AML-193 (cell line): Measurements from ENCODE around the gene LRRC49.
A peak's percentile ranks its signal among the peaks of the same experiment; 100 is the strongest.
"Not testable (repeated sequence)": the region's sequence is repeated elsewhere in the genome, so short reads cannot be mapped to it uniquely, and the experiment has no call there.

Experiments used
- DNase-seq, 2 experiments: peaks; one replicate each; lab custom pipeline; 2025; lab: John Stamatoyannopoulos, UW

LRRC49 gene

DNA sequence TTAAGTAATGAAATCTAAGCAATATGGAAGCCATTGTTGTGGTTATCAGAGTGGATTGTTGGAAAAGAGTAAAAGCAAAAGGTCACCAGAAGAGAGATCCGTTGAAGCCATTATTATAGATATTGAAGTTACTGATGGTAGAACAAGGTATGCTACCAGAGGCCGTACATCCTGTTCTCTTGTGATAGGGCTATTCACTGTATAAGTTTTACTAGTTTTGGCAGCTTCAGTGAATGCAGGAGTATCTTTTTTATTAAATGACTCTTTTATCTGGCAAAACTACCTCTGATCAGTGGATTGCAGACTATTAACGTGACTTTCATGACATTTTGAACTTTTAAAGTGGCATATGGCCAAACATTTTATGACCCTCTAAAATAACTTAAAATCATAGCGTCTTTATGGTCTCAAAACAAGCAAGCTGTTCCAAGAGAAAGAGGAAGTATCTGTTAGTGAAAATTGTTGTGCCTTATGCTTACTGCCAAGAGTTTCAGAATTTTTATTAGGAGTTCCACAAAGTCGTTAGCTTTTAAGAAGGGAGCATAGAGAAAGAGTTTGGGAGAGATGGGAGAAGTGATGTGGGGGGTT lies 102.9 kb downstream of the LRRC49 start:
- DNase-seq, result no peak

DNA sequence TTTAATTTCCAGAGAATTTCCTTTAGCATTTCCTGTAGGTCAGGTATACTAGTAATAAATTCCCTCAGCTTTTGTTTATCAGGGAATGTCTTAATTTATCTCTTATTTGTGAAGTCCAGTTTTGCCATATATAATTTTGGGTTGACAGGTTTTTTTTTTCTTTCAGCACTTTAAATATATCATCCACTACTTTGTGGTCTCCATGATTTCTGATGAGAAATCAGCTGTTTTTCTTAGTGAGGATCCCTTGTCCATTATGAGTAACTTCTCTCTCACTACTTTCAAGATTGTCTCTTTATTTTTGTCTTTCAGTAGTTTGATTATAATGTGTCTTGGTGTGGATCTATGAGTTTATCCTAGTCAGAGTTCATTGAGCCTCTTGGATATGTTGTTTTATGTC lies 105.7 kb downstream of the LRRC49 start:
- no peak for DNase-seq

DNA sequence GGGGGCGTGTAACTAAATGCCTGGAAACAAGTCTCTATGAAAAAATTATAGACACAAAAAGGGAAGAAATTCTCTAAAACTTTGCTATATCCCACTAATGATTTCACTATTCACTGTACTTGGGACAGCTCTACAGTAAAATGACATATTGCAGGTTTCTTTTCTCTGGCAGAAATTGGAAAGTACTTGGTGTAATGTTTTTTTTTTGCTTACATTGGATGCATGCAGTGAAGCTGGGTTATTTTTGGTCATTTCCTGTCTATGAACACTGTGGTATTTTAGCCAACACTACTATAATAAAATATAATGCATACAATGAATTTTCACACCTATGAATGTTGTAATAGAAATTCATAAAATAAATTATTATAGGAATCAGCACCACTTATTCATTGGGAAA lies 109.7 kb downstream of the LRRC49 start:
- DNase-seq, result no peak

DNA sequence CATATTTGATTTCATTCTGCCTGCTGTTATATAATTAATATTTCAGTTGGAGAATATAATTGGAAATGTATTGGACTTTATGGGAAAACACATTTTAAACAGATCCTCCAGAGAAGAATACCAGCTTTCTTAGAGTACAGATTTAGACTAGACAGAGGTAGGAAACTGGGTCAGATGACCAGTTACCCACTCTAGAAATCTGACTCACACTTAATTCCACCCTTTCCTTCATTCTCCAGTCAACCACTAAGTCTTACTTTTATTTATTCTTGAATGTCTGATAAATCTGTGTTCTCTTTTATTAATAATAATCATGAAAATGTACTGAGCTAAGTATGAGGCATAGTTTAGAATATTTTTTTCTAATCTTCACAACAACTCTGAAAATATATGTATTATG lies 110.7 kb downstream of the LRRC49 start:
- no peak for DNase-seq

DNA sequence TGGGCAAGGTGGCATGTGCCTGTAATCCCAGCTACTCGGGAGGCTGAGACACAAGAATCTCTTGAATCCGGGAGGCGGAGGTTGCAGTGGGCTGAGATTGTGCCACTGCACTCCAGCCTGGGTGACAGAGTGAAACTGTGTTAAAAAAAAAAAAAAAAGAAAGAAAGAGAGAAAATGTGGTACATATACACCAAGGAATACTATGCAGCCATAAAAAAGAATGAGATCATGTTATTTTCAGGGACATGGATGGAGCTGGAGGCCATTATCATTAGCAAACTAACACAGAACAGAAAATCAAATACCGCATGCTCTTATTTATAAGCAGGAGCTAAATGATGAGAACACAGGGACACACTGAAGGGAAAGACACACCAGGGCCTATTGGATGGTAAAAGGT lies 111.9 kb downstream of the LRRC49 start:
- not testable (repeated sequence) for DNase-seq

DNA sequence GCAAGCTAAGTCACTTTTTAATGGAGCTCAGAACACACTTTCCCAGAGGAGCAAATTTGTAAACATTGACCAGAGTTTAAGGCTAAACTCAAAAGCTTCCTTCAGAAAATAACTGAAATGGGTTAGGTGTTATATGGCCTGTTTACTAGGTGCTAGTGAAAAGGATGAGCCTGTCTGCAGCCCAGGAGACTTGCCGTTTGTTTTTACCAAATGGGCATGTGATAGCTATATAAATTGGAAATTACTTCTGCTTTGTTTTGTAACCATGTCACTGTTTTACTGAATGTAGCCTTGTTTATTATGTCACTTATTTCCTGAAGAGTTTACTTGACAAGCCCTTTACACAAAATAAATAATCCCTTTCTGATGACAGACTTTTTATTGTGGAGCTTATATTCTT lies 113.3 kb downstream of the LRRC49 start:
- no peak for DNase-seq

DNA sequence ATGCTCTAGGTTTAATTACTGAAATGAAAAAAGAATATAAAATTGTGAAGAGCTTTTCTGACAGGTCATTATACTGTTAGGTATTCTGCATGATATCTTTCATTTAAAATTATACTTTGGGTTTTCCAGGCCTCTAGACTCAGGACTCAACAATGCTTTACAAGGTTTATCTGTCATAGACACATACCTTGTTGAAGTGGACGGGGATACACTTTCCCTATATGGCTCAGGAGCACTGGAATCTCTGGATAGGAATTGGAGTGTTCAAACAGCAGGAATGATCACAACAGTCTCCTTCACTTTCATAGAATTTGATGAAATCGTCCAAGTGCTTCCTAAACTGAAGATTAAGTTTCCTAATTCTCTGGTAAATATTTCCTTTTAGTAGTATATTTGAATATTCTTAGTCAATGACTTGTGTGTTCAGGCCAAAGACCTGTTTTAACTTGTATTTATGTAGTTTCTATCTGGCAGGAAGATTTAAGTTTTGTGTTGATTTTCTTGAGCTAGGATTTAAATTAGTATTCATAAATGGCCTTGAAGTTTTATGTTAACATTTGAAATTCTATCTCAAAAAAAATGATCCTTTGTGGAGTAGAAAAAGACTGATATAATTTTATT lies 115.7 kb downstream of the LRRC49 start:
- no peak for DNase-seq

DNA sequence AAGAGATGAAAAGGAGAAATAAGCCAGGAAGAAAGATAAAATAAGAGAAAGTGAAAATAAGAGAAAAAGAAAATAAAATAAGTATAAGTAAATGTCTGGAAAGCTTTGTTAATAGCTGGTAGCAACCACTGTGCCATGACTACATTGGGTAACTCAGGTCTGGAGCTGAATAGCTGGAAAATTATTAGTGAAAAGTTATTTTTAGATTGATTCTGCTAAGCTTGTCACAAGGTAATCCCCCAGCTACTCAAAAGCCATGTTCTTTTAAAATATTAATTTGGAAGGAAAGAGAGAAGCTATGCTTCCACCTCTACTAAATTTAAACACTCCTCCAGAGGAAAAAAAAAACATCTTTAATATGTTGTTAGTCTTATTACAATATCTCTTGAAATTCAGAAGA lies 117.8 kb downstream of the LRRC49 start:
- no peak for DNase-seq

DNA sequence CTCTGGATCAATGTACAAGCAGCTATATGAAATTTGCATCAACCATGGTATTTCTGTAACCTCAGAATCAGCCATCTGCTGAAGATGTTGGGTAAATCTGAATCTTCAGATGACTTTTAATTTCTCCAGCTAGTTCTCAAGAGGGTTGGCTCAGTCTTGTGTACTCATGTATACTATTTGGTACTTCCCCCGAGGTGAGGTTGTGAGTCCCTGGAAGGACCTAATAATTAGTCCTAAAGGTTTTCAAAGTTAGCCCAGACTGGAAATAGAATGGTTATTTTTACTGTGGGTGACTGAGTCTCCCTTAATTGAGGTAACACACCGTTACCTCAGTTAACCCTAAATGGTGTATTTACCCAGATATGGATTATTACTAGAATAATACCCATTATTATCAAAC lies 118.4 kb downstream of the LRRC49 start:
- no peak for DNase-seq

DNA sequence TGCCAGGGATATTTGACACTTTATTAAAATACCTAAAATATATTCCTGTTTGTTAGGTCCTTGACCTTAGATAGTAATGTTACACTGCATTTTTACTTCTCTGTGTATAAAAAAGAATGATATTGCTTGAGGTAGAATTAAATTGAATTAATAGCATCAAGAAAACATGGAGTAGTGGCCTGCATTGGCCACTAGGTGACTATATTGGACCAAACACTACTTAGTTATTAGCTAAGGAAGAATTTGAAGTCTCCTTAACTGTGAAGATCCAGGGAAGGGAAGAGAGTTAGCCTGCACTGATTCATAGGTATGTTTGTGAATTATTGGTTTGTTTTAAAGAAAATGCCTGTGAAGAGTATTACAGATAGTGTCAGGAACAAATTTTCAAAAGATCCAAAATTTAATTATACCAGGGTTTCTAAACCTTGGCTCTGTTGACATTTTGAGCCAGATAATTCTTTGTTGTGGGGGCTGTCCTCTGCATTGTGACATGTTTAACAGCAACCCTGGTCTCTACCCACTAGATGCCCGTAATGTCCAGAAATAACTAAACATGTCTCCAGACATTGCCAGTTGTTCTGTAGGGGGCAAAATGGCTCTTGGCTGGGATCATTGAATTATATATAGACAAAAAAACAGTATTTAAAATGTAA lies 119.0 kb downstream of the LRRC49 start:
- peak; percentile 1 to 15 for DNase-seq

DNA sequence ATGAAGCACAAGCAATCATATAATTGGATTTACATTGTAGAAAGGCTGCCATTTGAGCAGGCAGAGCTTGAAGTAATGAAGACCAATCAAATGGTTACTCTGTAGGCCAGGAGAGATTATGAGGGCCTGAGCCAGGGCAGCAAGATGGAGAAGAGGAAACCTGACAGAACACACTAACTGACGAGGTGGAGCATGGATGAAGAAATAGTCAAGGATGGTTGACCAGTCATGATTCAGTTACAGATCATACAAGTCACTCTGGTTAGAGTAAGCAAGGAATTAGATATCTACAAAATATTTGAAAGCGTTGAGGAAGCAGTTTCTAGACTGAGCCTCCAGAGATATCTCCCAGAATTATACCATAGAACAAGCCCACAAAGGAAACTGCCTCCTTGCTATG lies 120.8 kb downstream of the LRRC49 start:
- DNase-seq, result no peak

DNA sequence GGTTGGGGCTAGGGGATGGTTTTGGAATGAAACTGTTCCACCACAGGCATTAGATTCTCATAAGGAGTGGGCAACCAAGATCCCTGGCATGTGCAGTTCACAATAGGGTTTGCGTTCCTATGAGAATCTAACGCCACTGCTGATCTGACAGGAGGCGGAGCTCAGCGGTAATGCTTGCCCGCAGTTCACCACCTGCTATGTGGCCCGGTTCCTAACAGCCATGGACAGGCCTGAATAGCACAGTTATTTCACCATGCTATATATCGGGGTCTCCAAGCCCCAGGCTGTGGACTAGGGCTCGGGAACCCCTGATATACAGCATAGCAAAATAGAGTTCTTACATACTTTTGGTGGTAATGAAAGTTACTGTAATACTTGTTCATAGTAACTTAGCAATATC lies 122.7 kb downstream of the LRRC49 start:
- no peak for DNase-seq

DNA sequence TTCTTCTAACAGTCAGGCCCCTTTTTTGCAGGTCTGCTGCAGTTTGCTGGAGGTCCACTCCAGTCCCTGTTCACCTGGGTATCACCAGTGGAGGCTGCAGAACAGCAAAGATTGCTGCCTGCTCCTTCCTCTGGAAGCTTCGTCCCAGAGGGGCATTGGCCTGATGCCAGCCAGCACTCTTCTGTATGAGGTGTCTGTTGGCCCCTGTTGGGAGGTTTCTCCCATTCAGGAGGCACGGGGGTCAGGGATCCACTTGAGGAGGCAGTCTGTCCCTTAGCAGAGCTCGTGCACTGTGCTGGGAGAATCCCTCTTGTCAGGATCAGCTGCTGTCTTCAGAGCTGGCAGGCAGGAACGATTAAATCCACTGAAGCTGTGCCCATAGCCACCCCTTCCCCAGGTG lies 138.6 kb downstream of the LRRC49 start:
- not testable (repeated sequence) for DNase-seq

DNA sequence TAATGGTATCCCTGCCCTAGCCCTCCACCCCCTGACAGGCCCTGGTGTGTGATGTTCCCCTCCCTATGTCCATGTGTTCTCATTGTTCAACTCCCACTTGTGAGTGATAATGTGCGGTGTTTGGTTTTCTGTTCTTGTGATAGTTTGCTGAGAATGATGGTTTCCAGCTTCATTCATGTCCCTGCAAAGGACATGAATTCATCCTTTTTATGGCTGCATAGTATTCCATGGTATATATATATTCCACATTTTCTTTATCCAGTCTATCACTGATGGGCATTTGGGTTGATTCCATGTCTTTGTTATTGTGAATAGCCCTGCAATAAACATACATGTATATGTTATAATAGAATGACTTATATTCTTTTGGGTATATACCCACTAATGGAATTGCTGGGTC lies 142.9 kb downstream of the LRRC49 start:
- DNase-seq, result not testable (repeated sequence)

DNA sequence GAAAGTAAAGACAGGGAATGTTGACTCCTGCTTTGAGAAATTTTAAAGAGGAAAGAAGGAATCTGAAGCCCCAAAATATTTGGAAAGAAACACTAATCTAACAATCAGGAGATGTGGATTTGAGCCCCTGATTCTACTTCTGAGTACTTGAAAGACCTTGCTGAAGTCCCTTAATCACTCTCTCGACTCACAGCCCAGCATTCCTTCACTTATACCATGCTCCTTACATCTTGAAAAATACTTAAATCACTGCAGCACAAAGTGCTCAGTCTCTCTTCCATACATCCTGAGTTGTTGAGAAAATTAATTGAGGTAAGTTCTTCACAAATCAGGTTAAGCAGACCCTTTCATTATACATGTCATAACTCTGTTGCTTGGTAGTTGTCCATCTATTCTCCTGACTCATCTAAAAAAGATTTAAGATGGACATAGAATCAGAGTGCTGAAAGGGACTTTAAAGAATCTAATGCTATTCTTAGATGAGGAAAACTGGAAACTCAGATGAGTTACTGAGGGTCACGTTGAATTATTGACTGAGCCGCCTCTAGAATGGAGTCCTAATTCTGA lies 149.8 kb downstream of the LRRC49 start:
- no peak for DNase-seq

DNA sequence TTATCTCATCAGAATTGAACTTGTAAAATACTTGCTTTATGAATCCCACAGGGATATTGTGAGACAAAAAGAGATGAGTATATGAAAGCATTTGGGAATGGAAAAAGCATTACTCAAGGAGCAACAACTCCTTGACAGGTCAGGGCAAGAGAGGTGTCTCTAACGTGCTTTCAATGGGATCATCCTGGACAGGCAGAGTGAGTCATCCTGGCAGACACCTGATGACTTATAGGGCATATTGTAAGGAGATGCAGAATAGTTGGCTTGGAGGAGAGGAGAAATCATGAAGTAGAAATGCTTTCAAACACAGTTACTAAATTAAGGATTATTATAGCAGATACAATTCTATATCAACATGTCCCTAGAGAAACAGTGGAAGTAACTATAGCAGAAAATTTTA lies 150.7 kb downstream of the LRRC49 start:
- DNase-seq, result no peak

DNA sequence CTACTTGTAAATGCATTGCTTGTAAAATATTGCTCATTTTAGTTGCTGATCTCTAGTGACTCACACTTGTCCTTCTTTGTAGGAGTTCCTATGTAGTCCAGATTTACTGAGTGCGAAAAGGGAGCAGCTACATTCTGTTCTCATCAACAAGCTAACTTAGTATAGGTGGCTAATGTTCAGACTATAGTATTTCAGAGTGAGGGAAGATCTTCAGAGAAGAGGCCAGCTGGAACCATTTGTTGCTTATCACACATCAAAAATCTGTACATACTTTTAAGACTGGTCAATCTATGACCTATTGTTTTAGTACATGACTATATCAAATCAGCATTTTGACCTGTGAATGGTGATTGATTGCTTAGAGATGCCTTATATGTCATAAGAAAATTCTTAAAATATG lies 151.4 kb downstream of the LRRC49 start:
- no peak for DNase-seq

DNA sequence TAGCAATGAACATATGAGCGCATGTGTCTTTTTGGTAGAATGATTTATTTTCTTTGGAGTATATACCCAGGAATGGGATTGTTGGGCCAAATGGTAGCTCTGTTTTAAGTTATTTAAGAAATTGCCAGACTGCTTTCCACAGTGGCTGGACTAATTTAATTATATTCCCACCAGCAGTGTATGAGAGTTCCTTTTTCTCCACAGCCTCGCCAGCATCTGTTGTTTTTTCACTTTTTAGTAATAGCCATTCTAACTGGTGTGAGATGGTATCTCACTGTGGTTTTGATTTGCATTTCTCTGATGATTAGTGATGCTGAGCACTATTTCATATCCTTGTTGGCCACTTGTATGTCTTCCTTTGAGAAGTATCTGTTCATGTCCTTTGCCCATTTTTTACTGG lies 153.5 kb downstream of the LRRC49 start:
- not testable (repeated sequence) for DNase-seq

DNA sequence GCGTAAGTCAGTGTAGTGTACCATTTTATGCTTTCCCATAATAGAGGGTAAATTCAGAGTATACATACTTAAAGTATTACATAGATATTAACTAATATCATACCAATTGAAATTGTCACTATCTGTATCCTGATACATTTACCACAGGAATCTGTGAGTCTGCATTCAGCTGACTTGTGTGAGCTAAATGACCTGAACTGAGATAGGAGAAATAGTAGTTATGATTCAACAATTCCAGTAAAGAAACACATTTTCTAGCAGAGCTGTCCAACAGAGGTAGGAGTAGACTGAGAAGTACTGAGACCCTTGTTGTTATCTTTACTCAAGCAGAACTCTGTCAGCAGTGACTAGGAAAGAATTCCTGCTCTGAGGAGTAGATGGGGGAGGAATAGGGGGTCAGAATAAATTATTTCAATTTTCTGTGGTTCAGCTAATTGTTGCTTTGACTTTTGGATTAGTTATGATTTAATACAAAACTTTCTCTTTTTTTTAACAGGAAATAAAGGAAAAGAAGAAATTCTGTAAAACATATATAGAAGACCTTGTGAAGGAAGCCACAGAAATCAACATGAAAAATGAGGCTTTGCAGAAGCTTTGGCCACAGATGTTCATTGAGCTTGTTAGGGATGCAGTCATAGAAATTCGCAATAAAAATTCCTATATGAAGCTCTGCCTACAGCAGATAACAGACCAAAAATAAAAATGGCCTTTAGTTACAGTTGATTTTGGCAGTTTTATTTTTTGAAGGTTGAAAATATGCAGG lies 156.5 kb downstream of the LRRC49 start:
- DNase-seq, result no peak

DNA sequence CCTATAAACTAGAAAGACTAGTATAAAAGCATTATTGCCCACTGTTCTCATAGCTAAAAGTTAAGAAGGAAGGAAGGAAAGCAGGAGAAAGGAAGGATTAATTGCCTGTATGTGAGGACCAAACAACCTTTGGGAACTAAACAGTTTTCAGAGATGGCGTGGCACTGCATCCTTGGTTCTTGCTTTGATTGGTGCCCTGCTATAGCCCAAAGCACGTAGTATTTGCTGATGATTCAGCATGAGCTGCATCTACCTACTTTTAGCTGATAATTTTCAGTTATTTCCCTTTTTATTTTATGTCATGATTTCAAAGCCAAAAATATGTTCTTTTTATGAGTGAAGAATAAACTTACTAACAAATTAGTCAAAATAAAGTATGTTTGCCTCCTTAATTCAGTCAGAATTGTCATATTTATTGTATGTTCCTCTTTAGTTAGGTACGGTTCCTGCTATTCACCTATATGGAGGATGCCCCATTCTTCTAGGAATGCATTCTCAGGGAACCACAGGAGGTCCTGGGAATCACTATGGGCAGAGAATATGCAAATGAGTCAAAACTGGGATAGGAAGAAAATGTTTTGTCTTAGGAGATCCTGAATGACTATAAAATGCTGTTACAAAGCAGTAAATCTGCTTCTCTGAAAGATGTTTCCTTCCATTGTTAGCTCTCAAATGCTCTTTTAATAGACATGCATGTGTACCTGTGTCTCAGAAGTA lies 157.2 kb downstream of the LRRC49 start:
- no peak for DNase-seq

DNA sequence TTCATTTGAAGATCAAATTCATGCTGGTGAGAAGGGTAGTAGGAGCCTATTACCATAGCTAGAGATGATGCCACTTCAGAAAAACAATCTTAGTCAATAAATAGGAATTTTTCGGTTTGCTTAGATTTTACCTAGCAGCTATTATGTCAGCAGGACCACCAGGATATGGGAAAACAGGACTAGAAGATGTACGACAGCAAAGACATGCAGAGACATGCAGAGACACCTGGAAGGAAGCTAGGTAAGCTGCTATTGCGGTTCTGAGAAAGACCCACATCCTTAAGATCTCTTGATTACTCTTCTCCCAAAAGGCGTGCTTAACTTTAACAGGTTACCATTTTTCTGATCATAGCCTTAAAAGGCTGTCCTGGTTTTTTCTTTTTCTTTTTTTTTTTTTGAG lies 157.8 kb downstream of the LRRC49 start:
- no peak for DNase-seq

DNA sequence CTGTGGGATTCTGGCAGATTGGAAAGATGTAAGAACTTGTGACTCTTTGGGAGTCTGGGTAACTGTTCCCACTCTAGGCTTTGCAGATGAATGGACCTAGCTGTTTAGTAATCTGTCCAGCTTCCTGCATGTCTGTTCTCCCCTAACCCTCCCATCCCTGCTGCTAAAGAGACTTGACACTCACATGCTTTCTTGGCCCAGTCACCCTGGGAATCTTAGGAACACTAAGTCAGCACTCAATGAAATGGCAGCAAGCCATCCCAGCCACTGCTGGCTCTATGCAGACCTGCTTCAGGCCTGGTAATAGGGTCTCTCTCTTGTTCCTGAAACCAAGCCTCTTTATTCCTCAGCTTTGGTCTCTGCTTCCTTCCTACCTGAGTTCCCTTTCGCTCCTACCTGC lies 158.9 kb downstream of the LRRC49 start:
- DNase-seq, result no peak
